K562 treated with DMSO at 1 percent for 48 hours (cell line): Measurements from ENCODE around the gene CNR1. TPM values are rescaled to one million over a fixed set of nuclear protein-coding genes. Genes with fewer than 3 reads are reported as not detected.

Experiments used
- total RNA-seq: library from RNA; unstranded; fragments of 300-600 nt; gene quantifications from 2 replicates; pipeline ENCODE4 v1.2.3, GENCODE V29; 2022; ENCODE audit warnings: low replicate concordance; ENCODE audit errors: extremely low read depth

The CNR1 gene
- not detected in 2 replicates for total RNA-seq

DNA sequence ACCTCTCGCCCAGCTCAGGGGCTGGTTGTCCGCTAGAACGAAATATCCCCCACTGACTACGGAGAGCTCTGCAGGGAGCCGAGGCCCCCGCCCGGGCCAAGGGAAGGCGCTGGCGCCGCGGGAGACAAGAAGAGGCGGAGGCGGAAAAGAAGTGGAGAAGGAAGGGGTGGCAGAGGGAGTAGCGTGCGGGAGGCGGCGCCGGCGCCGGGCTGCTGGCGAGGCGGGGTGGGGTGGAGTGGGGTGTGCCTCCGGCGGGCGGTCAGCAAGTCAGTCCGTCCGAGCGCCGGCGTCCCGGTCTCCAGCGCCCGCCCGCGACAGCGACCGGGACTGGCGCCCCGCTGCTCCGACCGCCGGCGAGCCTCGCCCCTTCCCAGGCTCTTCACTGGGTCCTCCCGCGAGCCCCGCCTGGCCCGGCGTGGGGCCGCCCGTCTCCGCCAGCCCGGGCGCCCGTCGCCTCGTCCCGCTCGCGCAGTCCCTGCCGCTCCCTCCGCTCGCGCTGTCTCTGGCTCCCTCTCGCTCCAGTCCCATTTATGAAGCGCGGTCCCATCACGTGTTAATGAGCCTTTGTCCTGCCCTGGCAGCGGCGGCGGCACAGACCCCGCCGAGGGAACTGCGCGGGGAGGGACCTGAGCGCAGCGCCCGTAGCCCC lies at the start of gene CNR1:
Gene CNR1, minus strand, starts transcription at position 504 of the 649 bp plus-strand sequence. CDS start 21,073 bp downstream, outside the sequence.

Other genes starting within 250 kb of the CNR1 start
- not detected in 2 replicates for gene SPACA1, start 118.5 kb downstream of the CNR1 start, total RNA-seq